GM08714 (cell line): Measurements from ENCODE around the gene HIP1.
"Not testable (repeated sequence)": the region's sequence is repeated elsewhere in the genome, so short reads cannot be mapped to it uniquely, and the experiment has no call there.

ENCODE experiments used
- H3K4me3 ChIP-seq: fragments of 200-500 bp; sonication (Bioruptor generic); 2 replicates; pipeline ENCODE4 v1.5.1; 2014; ENCODE audit warnings: mild to moderate bottlenecking, low read length, inconsistent platforms
- ZNF274 ChIP-seq: IDR thresholded peaks from 2 replicates; pipeline ENCODE4 v1.6.1; 2012; ENCODE audit warnings: mild to moderate bottlenecking, low read depth, low read length

The HIP1 gene

GRCh38 chr7:75689246-75690099 lies 49.3 kb downstream of the HIP1 start:
- H3K4me3 ChIP-seq = no peak overlapping the region; the same call in 1 of the 2 replicates
- TF ChIP-seq ZNF274 = no peak

DNA sequence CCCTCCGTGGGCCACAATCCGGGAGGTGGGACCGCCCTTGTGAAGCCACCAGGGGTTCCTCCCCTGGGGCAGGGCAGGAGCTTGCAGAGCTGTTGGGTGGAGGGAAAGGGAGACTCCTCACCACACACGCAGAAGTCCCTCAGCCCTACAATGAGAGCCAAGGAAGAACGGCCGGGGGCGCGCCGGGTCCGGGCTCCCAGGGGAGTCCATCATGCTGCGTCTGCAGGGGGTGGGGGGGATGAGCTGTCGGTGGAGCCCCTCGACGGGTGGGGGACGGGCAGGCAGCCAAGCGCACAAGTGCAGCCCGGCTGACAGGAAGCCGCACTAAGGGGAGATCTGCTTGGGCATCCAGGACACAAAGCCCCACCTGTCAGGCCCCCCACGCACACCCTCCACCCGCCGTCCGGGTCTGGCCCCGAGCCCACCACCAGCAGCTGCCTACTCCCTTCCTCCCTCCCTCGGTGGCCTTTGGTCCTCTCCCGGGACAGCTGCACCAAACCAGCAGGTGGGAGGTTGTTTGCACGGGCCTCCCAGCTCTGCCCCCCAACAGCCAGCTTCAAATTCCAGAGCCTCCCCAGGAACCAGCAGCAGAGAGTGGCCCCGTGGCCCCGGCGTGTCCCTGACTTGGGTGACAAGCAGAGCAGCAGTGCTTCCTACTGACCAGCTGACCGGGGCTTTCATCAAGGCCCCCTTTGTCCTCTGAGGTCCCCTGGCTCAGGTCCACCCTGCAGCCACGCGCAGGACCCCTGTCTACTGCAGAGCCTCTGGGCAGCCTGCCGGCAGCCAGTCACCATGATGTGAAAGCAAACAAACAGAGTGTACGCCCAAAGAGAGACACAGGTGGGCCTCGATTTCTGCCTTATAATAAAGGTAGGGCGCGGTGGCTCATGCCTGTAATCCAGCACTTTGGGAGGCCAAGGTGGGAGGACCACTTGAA lies 50.3 kb downstream of the HIP1 start:
- TF ChIP-seq ZNF274 = no peak
- H3K4me3 ChIP-seq = no peak overlapping the region

GRCh38 chr7:75687246-75688088 lies 51.3 kb downstream of the HIP1 start:
- no peak for TF ChIP-seq ZNF274
- H3K4me3 ChIP-seq = no peak overlapping the region

DNA sequence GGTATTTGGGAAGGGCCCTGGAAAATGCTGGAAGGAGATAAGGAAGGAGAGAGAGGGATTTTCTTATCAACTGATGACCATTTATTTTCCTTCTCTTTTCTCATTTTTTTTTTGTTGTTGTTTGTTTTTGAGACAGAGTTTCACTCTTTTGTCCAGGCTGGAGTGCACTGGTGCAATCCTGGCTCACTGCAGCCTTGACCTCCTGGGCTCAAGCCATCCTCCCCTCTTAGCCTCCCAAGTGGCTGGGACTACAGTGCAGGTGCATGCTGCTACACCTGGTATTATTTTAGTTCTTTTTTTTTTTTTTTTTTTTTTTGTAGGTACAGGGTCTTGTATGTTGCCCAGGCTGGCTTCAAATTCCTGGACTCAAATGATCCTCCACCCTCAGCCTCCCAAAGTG lies 52.2 kb downstream of the HIP1 start:
- no peak overlapping the region for H3K4me3 ChIP-seq
- no peak for TF ChIP-seq ZNF274

DNA sequence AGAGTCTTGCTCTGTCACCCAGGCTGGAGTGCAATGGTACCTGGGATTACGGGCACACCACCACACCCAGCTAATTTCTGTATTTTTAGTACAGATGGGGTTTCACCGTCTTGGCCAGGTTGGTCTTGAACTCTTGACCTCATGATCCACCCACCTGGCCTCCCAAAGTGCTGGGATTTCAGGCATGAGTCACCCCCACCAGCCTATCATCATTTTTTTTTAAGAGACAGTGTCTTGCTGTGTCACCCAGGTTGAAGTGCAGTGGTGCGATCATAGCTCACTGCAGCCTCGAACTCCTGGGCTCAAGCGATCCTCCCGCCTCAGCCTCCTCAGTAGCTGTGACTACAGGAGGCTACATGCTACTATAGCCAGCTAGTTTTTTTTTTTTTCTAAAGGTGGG lies 56.7 kb downstream of the HIP1 start:
- not testable (repeated sequence) for H3K4me3 ChIP-seq

DNA sequence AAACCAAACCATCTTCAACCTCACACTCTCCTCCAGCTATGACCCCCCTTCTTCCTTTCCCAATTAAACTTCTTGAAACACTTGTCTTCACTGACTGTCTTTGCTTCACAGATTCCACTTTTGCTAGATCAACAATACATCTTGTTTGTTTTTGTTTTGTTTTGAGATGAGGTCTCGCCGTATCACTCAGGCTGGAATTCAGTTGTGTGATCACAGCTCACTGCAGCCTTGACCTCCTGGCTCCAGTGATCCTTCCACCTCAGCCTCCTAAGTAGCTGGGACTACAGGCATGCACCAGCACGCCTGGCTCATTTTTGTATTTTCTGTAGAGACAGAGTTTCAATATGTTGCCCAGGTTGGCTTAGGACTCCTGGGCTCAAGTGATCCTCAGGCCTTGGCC lies 59.7 kb downstream of the HIP1 start:
- TF ChIP-seq ZNF274 = no peak
- no peak overlapping the region for H3K4me3 ChIP-seq

DNA sequence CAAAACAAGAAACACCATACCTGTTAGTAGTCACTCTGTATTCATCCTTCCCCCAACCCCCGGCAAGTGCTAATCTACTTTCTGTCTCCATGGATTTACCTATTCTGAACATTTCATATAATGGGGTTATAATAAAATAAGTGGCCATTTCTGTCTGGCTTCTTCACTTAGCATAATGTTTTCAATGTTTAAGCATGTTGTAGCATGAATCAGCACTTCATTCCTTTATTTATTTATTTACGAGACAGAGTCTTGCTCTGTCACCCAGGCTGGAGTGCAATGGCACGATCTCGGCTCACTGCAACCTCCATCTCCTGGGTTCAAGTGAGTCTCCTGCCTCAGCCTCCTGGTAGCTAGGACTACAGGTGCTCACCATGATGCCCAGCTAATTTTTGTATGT lies 69.2 kb downstream of the HIP1 start:
- no peak for TF ChIP-seq ZNF274
- H3K4me3 ChIP-seq = no peak overlapping the region

GRCh38 chr7:75667938-75668337 lies 70.8 kb downstream of the HIP1 start:
- no peak overlapping the region for H3K4me3 ChIP-seq
- no peak for TF ChIP-seq ZNF274

DNA sequence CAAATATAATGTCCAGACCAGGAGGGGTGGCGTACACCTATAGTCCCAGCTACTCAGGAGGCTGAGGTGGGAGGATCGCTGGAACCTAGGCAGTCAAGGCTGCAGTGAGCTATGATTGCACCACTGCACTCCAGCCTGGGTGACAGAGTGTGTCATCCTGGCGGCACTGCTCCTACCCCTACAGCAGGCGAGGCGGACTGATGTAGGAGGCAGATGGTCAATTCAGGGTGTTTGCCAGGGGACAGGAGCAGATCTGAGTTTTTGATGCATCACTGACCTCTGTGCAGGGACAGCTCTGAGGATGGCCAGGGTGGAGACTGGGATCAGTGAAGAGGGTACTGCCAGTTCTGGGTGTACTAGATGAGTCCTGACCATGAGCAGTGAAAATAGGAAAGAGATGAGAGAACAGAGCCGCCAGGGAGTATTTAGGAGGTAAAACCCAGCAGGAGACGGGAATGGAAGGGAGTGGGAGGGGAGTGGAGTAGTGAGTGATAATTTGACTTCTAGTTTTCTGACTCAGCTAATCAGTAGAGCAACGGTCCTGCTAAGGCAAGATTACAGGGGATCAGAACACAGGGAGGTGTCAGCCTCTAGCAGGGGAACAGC lies 75.3 kb downstream of the HIP1 start:
- TF ChIP-seq ZNF274 = no peak
- no peak overlapping the region for H3K4me3 ChIP-seq

- H3K4me3 ChIP-seq = peak overlapping the region; percentile 39; the same call in 1 of the 2 replicates
- no peak for TF ChIP-seq ZNF274
Measured at GRCh38 chr7:75662579-75663301, 76.0 kb downstream of the HIP1 start.

- no peak for TF ChIP-seq ZNF274
- H3K4me3 ChIP-seq = no peak overlapping the region
Measured at GRCh38 chr7:75660566-75661215, 78.0 kb downstream of the HIP1 start.

- no peak for TF ChIP-seq ZNF274
- no peak overlapping the region for H3K4me3 ChIP-seq
Measured at GRCh38 chr7:75658802-75659201, 79.9 kb downstream of the HIP1 start.

DNA sequence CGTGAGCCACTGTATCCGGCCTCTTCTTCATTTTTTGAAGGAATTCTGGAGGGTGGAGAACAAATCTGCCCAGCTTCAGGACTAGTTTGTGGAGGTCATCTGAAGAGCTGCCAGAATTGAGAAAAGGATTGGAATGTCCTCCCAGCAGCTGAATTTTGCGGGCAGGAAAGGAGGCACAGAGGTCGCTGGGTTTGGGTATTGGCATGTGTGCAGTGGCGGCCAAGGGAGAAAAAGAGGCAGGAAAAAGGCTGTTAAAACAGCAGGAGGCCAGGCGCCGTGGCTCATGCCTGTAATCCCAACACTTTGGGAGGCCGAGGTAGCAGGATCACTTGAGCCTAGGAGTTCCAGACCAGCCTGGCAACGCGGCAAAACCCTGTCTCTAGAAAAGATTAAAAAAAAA lies 80.4 kb downstream of the HIP1 start:
- no peak overlapping the region for H3K4me3 ChIP-seq
- TF ChIP-seq ZNF274 = no peak
